Measurements from ENCODE around the gene PUS7. TPM values are rescaled to one million over a fixed set of nuclear protein-coding genes. Genes with fewer than 3 reads are reported as not detected.
"Not testable (repeated sequence)": the region's sequence is repeated elsewhere in the genome, so short reads cannot be mapped to it uniquely, and the experiment has no call there.

The PUS7 gene
- polyA plus RNA-seq, 1 donor (not counting 4 experiments of a cell fraction or from before 2014, with no cell fraction given): 25.2 TPM

DNA sequence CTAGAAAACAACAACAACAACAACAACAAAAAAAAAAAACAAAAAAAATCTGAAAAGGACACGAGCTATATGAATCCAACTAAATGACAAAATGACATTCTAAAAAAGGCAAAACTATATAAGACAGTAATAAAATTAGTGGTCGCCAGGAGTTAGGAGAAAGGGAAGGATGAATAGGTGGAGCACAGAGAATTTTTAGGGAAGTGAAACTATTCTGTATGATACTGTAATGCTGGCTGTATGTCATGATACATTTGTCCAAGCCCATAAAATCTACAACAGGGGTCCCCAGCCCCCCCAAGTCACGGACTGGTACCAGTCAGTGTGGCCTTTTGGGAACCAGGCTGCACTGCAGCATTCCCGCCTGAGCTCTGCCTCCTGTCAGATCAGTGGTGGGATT, 2.8 kb upstream of the PUS7 start:
- Histone ChIP-seq H3K27me3 (ENCODE audit: control insufficient read depth, extremely low read depth, insufficient read depth, low read length) (no peaks in the 10 kb centered on the region), H3K9ac (ENCODE audit: control insufficient read depth, extremely low read depth, insufficient read depth, low read length) (no peak overlapping the region), H3K4me2 (ENCODE audit: control insufficient read depth, extremely low read depth, insufficient read depth, low read depth, low read length) (no peak overlapping the region), H4K20me1 (ENCODE audit: control insufficient read depth, extremely low read depth, insufficient read depth, low read length) (no peaks in the 10 kb centered on the region), H3K27ac (ENCODE audit: control insufficient read depth, insufficient read depth, low read length) (no peak overlapping the region), H3K36me3 (ENCODE audit: control insufficient read depth in 2 of 2, extremely low read depth in 1 of 2, insufficient read depth in 2 of 2, low read length in 2 of 2) (no peaks in the 10 kb centered on the region), H3K4me1 (ENCODE audit: control insufficient read depth, extremely low read depth, insufficient read depth, low read length) (peaks cover 10% of the 10 kb centered on the region), H3K79me2 (ENCODE audit: control insufficient read depth, insufficient read depth, low read length) (peaks cover 15% of the 10 kb centered on the region), H3K9me3 (ENCODE audit: control insufficient read depth, low read depth, low read length) (no peaks in the 10 kb centered on the region), H3K4me3 (ENCODE audit: control insufficient read depth in 2 of 3, extremely low read depth in 1 of 3, insufficient read depth in 2 of 3, low read depth in 1 of 3, low read length in 3 of 3) (no peak overlapping the region), H2AFZ (ENCODE audit: control insufficient read depth, low read length) (no peak overlapping the region), H3K9me1 (ENCODE audit: control insufficient read depth, extremely low read depth, insufficient read depth, low read length) (no peaks in the 10 kb centered on the region)
- no peak for FAIRE-seq
- dilution Hi-C loops (cut with MboI; ENCODE audit: extremely low pct_ligation_motif_present, low sequenced_read_pairs): no loop called here
- no peak for DNase-seq (ENCODE audit: low read depth, low spot score)
- TF ChIP-seq, protein P1, sequence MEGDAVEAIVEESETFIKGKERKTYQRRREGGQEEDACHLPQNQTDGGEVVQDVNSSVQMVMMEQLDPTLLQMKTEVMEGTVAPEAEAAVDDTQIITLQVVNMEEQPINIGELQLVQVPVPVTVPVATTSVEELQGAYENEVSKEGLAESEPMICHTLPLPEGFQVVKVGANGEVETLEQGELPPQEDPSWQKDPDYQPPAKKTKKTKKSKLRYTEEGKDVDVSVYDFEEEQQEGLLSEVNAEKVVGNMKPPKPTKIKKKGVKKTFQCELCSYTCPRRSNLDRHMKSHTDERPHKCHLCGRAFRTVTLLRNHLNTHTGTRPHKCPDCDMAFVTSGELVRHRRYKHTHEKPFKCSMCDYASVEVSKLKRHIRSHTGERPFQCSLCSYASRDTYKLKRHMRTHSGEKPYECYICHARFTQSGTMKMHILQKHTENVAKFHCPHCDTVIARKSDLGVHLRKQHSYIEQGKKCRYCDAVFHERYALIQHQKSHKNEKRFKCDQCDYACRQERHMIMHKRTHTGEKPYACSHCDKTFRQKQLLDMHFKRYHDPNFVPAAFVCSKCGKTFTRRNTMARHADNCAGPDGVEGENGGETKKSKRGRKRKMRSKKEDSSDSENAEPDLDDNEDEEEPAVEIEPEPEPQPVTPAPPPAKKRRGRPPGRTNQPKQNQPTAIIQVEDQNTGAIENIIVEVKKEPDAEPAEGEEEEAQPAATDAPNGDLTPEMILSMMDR (optimal IDR thresholded peaks at IDR 0.05 in 1 of 3, IDR thresholded peaks at IDR 0.05 in 1 of 3, conservative IDR thresholded peaks at IDR 0.05 in 1 of 3; ENCODE audit: extremely low read depth in 1 of 3, insufficient read depth in 2 of 3, low read length in 3 of 3): no peak
- TF ChIP-seq EZH2 (IDR thresholded peaks at IDR 0.05; ENCODE audit: low read length): no peak

DNA sequence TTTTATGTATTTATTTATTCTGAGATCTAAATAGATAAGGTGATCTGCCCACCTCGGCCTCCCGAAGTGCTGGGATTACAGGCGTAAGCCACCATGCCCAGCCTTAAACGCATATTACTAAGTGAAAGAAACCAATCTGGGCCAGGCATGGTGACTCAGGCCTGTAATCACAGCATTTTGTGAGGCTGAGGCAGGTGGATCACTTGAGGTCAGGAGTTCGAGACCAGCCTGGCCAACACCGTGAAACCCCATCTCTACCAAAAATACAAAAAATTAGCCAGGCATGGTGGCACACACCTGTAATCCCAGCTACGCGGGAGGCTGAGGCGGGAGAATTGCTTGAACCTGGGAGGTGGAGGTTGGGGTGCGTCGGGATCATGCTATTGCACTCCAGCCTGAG, 2.4 kb upstream of the PUS7 start:
- H3K9me3 ChIP-seq (ENCODE audit: control insufficient read depth, low read depth, low read length); H3K4me2 ChIP-seq (ENCODE audit: control insufficient read depth, extremely low read depth, insufficient read depth, low read depth, low read length); H3K9ac ChIP-seq (ENCODE audit: control insufficient read depth, extremely low read depth, insufficient read depth, low read length); H3K9me1 ChIP-seq (ENCODE audit: control insufficient read depth, extremely low read depth, insufficient read depth, low read length); H2AFZ ChIP-seq (ENCODE audit: control insufficient read depth, low read length); FAIRE-seq; H3K27me3 ChIP-seq (ENCODE audit: control insufficient read depth, extremely low read depth, insufficient read depth, low read length); H3K4me3 ChIP-seq (ENCODE audit: control insufficient read depth in 2 of 3, extremely low read depth in 1 of 3, insufficient read depth in 2 of 3, low read depth in 1 of 3, low read length in 3 of 3); H3K27ac ChIP-seq (ENCODE audit: control insufficient read depth, insufficient read depth, low read length); H3K36me3 ChIP-seq (ENCODE audit: control insufficient read depth in 2 of 2, extremely low read depth in 1 of 2, insufficient read depth in 2 of 2, low read length in 2 of 2); H3K4me1 ChIP-seq (ENCODE audit: control insufficient read depth, extremely low read depth, insufficient read depth, low read length); dilution Hi-C loops (cut with MboI; ENCODE audit: extremely low pct_ligation_motif_present, low sequenced_read_pairs); DNase-seq (ENCODE audit: low read depth, low spot score); H4K20me1 ChIP-seq (ENCODE audit: control insufficient read depth, extremely low read depth, insufficient read depth, low read length): not testable (repeated sequence)
- H3K79me2 ChIP-seq (ENCODE audit: control insufficient read depth, insufficient read depth, low read length): peaks cover 19% of the 10 kb centered on the region

DNA sequence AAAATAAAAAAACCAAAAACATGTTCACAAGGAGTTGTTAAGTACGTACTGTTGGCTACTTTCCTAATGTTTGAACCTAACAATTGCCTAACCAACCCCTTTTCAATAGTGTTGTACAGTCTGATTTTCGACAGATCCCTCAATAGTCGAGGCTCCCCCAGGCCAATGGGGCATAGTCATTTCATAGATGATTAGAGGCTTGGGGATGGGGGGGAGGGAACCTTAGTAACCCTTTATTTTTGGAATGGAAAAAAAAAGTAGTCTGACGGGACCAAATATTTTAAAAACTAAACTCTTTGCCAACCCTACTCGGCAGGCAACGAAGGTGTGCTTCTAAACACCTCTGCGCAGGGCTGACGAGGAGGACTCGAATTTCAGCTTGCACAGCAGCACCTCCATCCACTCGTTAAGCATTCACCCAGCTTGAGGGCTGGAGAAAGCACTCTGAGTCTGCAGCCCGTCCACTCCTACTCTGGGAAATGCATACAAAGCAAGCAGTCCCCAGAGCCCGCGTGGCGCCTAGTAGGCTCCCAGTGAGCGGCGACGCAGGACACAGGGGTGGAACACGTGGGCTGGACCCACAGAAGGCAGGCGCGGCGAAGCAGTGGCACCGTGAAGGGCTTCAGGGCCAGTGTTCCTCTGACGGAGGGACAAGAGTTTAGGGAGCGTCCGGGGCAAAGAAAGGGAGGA, 899 bp downstream of the PUS7 start:
- TF ChIP-seq, protein P1 (optimal IDR thresholded peaks at IDR 0.05 in 1 of 3, IDR thresholded peaks at IDR 0.05 in 1 of 3, conservative IDR thresholded peaks at IDR 0.05 in 1 of 3; ENCODE audit: extremely low read depth in 1 of 3, insufficient read depth in 2 of 3, low read length in 3 of 3): no peak
- no peak for TF ChIP-seq EZH2 (IDR thresholded peaks at IDR 0.05; ENCODE audit: low read length)
- Histone ChIP-seq H3K36me3 (ENCODE audit: control insufficient read depth in 2 of 2, extremely low read depth in 1 of 2, insufficient read depth in 2 of 2, low read length in 2 of 2) (peaks cover 1 to 8% of the 10 kb centered on the region in 2 experiments), H3K27me3 (ENCODE audit: control insufficient read depth, extremely low read depth, insufficient read depth, low read length) (no peaks in the 10 kb centered on the region), H3K4me1 (ENCODE audit: control insufficient read depth, extremely low read depth, insufficient read depth, low read length) (peaks cover 10% of the 10 kb centered on the region), H4K20me1 (ENCODE audit: control insufficient read depth, extremely low read depth, insufficient read depth, low read length) (no peaks in the 10 kb centered on the region), H3K4me3 (ENCODE audit: control insufficient read depth in 2 of 3, extremely low read depth in 1 of 3, insufficient read depth in 2 of 3, low read depth in 1 of 3, low read length in 3 of 3) (peak overlapping the region; percentile 81 to 95 (median 94)), H3K4me2 (ENCODE audit: control insufficient read depth, extremely low read depth, insufficient read depth, low read depth, low read length) (peak overlapping the region; percentile 90), H3K27ac (ENCODE audit: control insufficient read depth, insufficient read depth, low read length) (peak overlapping the region; percentile 66), H3K79me2 (ENCODE audit: control insufficient read depth, insufficient read depth, low read length) (peaks cover 48% of the 10 kb centered on the region), H3K9me1 (ENCODE audit: control insufficient read depth, extremely low read depth, insufficient read depth, low read length) (no peaks in the 10 kb centered on the region), H3K9me3 (ENCODE audit: control insufficient read depth, low read depth, low read length) (no peaks in the 10 kb centered on the region), H2AFZ (ENCODE audit: control insufficient read depth, low read length) (peak overlapping the region; percentile 82), H3K9ac (ENCODE audit: control insufficient read depth, extremely low read depth, insufficient read depth, low read length) (peak overlapping the region; percentile 89)
- dilution Hi-C loops (cut with MboI; ENCODE audit: extremely low pct_ligation_motif_present, low sequenced_read_pairs): no loop called here
- no peak for FAIRE-seq
- DNase-seq (ENCODE audit: low read depth, low spot score): no peak

DNA sequence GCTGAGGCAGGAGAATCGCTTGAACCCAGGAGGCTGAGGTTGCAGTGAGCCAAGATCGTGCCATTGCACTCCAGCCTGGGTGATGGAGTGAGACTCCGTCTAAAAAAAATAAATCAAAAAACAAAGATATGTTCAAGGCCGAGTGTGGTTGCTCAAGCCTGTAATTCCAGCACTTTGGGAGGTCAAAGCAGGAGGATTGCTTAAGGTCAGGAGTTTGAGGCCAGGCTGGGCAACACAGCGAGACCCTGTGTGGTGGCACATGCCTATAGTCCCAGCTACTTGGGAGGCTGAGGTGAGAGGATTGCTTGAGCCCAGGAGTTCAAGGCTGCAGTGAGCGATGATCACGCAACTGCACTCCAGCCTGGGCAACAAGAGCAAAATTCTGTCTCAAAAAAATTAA, 1.5 kb downstream of the PUS7 start:
- H3K27me3 ChIP-seq (ENCODE audit: control insufficient read depth, extremely low read depth, insufficient read depth, low read length): not testable (repeated sequence)
- peak overlapping the region; percentile 81 to 95 (median 94) for H3K4me3 ChIP-seq (ENCODE audit: control insufficient read depth in 2 of 3, extremely low read depth in 1 of 3, insufficient read depth in 2 of 3, low read depth in 1 of 3, low read length in 3 of 3)

More for the DNA sequence above, 1.5 kb downstream of the PUS7 start:
- H3K9me1 ChIP-seq (ENCODE audit: control insufficient read depth, extremely low read depth, insufficient read depth, low read length); H3K27ac ChIP-seq (ENCODE audit: control insufficient read depth, insufficient read depth, low read length); H3K9me3 ChIP-seq (ENCODE audit: control insufficient read depth, low read depth, low read length); H3K4me1 ChIP-seq (ENCODE audit: control insufficient read depth, extremely low read depth, insufficient read depth, low read length); H2AFZ ChIP-seq (ENCODE audit: control insufficient read depth, low read length); H3K36me3 ChIP-seq (ENCODE audit: control insufficient read depth in 2 of 2, extremely low read depth in 1 of 2, insufficient read depth in 2 of 2, low read length in 2 of 2); DNase-seq (ENCODE audit: low read depth, low spot score); FAIRE-seq; H4K20me1 ChIP-seq (ENCODE audit: control insufficient read depth, extremely low read depth, insufficient read depth, low read length); dilution Hi-C loops (cut with MboI; ENCODE audit: extremely low pct_ligation_motif_present, low sequenced_read_pairs): not testable (repeated sequence)
- Histone ChIP-seq H3K9ac (ENCODE audit: control insufficient read depth, extremely low read depth, insufficient read depth, low read length) (peak overlapping the region; percentile 89), H3K4me2 (ENCODE audit: control insufficient read depth, extremely low read depth, insufficient read depth, low read depth, low read length) (peak overlapping the region; percentile 90), H3K79me2 (ENCODE audit: control insufficient read depth, insufficient read depth, low read length) (peaks cover 52% of the 10 kb centered on the region)

Measured in keratinocyte (primary cell).